ENCODE results near the gene GJA5. TPM values are rescaled to one million over a fixed set of nuclear protein-coding genes. Genes with fewer than 3 reads are reported as not detected.

The GJA5 gene
- polyA plus RNA-seq, 2 of the 4 experiments (the other 2 are of a cell fraction): not detected

GRCh38 chr1:147777694-147778093 is 17.3 kb upstream of the GJA5 start:
- FAIRE-seq (no peak), ATAC-seq (no peak), DNase-seq (ENCODE audit: low read depth in 1 of 2, low spot score in 1 of 2) (no peak)
- no peak overlapping the region for H3K4me3 ChIP-seq
- no peak overlapping the region for H3K4me2 ChIP-seq
- ChIA-PET POLR2A (no interaction called here), CTCF (no interaction called here)
- no peak overlapping the region for H3K27ac ChIP-seq
- no peaks in the 10 kb centered on the region for H3K9me3 ChIP-seq
- no peaks in the 10 kb centered on the region for H3K4me1 ChIP-seq
- TF ChIP-seq TP53 (CRISPR knock-in tag; IDR thresholded peaks at IDR 0.05): no peak
- TF ChIP-seq BHLHE40 (IDR thresholded peaks at IDR 0.05; ENCODE audit: low read depth, low read length): no peak
- no peak for TF ChIP-seq SREBF2 (IDR thresholded peaks at IDR 0.05)
- TF ChIP-seq ESRRA (IDR thresholded peaks at IDR 0.05; ENCODE audit: borderline replicate concordance, low read length): no peak
- no peak for TF ChIP-seq E2F6 (IDR thresholded peaks at IDR 0.05; ENCODE audit: borderline replicate concordance, low read depth)
- no peak for TF ChIP-seq CBX2 (IDR thresholded peaks at IDR 0.05; ENCODE audit: borderline replicate concordance, low read depth)
- TF ChIP-seq ELK1 (IDR thresholded peaks at IDR 0.05; ENCODE audit: low read depth, low read length): no peak
- no peak for TF ChIP-seq ATOH8 (CRISPR knock-in tag; IDR thresholded peaks at IDR 0.05; ENCODE audit: low read depth)
- TF ChIP-seq JUNB (IDR thresholded peaks at IDR 0.05): no peak
- TF ChIP-seq MAZ (IDR thresholded peaks at IDR 0.05; ENCODE audit: borderline replicate concordance, low read depth, low read length): no peak
- TF ChIP-seq KDM1A (IDR thresholded peaks at IDR 0.05; ENCODE audit: low read depth): no peak
- TF ChIP-seq EP300 (IDR thresholded peaks at IDR 0.05): no peak
- no peak for TF ChIP-seq NR3C1 (IDR thresholded peaks at IDR 0.05)
- no peak for TF ChIP-seq MAFK (IDR thresholded peaks at IDR 0.05; ENCODE audit: partially characterized antibody)
- 7% methylated on average over 5 of the region's 5 CpGs for WGBS (ENCODE audit: missing lambda C conversion rate)

- no peak for TF ChIP-seq CTCF (IDR thresholded peaks at IDR 0.05)
- no peak for TF ChIP-seq HOXB13 (CRISPR knock-in tag; IDR thresholded peaks at IDR 0.05; ENCODE audit: low read depth)
- no peak for TF ChIP-seq MAX (IDR thresholded peaks at IDR 0.05)
- no peak for TF ChIP-seq HMGXB4 (CRISPR knock-in tag; IDR thresholded peaks at IDR 0.05; ENCODE audit: borderline replicate concordance)
- no peak for TF ChIP-seq PHF8 (IDR thresholded peaks at IDR 0.05; ENCODE audit: borderline replicate concordance, low read depth)
- TF ChIP-seq RNF2 (IDR thresholded peaks at IDR 0.05; ENCODE audit: borderline replicate concordance, low read depth): no peak
- no peak for TF ChIP-seq PBX3 (IDR thresholded peaks at IDR 0.05)
- TF ChIP-seq CHD2 (IDR thresholded peaks at IDR 0.05; ENCODE audit: low read length, partially characterized antibody): no peak
- TF ChIP-seq RARB (CRISPR knock-in tag; IDR thresholded peaks at IDR 0.05): no peak
- no peak for TF ChIP-seq RAD21 (conservative IDR thresholded peaks at IDR 0.05 in 1 of 2, IDR thresholded peaks at IDR 0.05 in 1 of 2)
- TF ChIP-seq HES2 (IDR thresholded peaks at IDR 0.05): no peak
- no peak for TF ChIP-seq ZC3H11A (IDR thresholded peaks at IDR 0.05)
- TF ChIP-seq FOXS1 (CRISPR knock-in tag; IDR thresholded peaks at IDR 0.05): no peak
- Histone ChIP-seq H3K4me2 (no peak overlapping the region), H3K4me3 (no peak overlapping the region), H3K27ac (no peak overlapping the region), H3K9me3 (no peaks in the 10 kb centered on the region), H3K4me1 (no peaks in the 10 kb centered on the region)
- CTCF ChIA-PET: no interaction called here
- no peak for ATAC-seq
- POLR2A ChIA-PET: no interaction called here
- DNase-seq (ENCODE audit: low read depth in 1 of 2, low spot score in 1 of 2): no peak
- no peak for FAIRE-seq
- 30% methylated on average over 9 of the region's 9 CpGs for WGBS (ENCODE audit: missing lambda C conversion rate)
Measured at GRCh38 chr1:147773215-147773715, 12.9 kb upstream of the GJA5 start.

All from A549 (cell line).